Esophagus squamous epithelium (tissue), 4 donors: ENCODE data around the gene SHISAL1.

Source experiments
- CTCF ChIP-seq, 6 experiments: fragments of 450-650 bp in 4 of 6; fragments of 200-600 bp in 2 of 6; sonication (generic) in 2 of 6; IDR thresholded peaks; one replicate each; pipeline ENCODE4 v1.5.1; 2016 to 2019; ENCODE audit warnings: antibody characterized with exemption in 6 of 6, mild to moderate bottlenecking in 4 of 6, moderate library complexity in 4 of 6
- POLR2A ChIP-seq, 4 donors: fragments of 450-650 bp; IDR thresholded peaks; one replicate each; pipeline ENCODE4 v1.6.1; 2017; ENCODE audit warnings: antibody characterized with exemption in 4 of 4, mild to moderate bottlenecking in 4 of 4, moderate library complexity in 3 of 4

GRCh38 chr22:44347080-44347479 is 34.3 kb upstream of the SHISAL1 start:
- TF ChIP-seq CTCF (IDR thresholded peaks at IDR 0.05) (no peak), POLR2A (IDR thresholded peaks at IDR 0.05) (no peak)
